Thoracic aorta (tissue), 2 donors: ENCODE data around the gene NDEL1. TPM values are rescaled to one million over a fixed set of nuclear protein-coding genes. Genes with fewer than 3 reads are reported as not detected.

ENCODE experiments used
- ATAC-seq: fragments of 150-250 bp; one replicate; pipeline ENCODE4 v1.8.0; 2017; ENCODE audit warnings: low read depth; ENCODE audit not compliant: insufficient number of reproducible peaks, low FRiP score
- DNase-seq: peaks from one replicate; pipeline ENCODE4 v3.0.0-alpha.2; 2020; ENCODE audit warnings: low spot score
- H3K27ac ChIP-seq, 2 donors: fragments of 200-600 bp; sonication (generic); 1 replicate in 1 of 2; 2 replicates in 1 of 2; pipeline ENCODE4 v1.5.1; 2016; ENCODE audit warnings: mild to moderate bottlenecking in 2 of 2, moderate library complexity in 2 of 2
- H3K27me3 ChIP-seq: fragments of 200-600 bp; sonication (generic); replicated peaks from 2 replicates; pipeline ENCODE4 v1.6.0; 2016; ENCODE audit warnings: mild to moderate bottlenecking; ENCODE audit not compliant: insufficient read depth
- H3K36me3 ChIP-seq: fragments of 200-600 bp; sonication (generic); one replicate; pipeline ENCODE4 v1.5.1; 2016
- H3K4me1 ChIP-seq, 2 donors: fragments of 200-600 bp; sonication (generic); 1 replicate in 1 of 2; 2 replicates in 1 of 2; pipeline versions ENCODE4 v1.5.1 to v1.6.0; 2016; ENCODE audit warnings: low read depth in 2 of 2, mild to moderate bottlenecking in 1 of 2; ENCODE audit not compliant: control insufficient read depth in 1 of 2
- H3K4me3 ChIP-seq: fragments of 200-600 bp; sonication (generic); 2 replicates; pipeline ENCODE4 v1.5.1; 2016; ENCODE audit warnings: mild to moderate bottlenecking
- H3K9me3 ChIP-seq: fragments of 200-600 bp; sonication (generic); 2 replicates; pipeline ENCODE4 v1.5.1; 2016
- total RNA-seq, 2 donors: library from RNA; depleted of rRNA; stranded (reverse); fragments of >200 nt; gene quantifications; one replicate each; pipeline versions ENCODE4 v1.1.0 to v1.2.3, GENCODE V29; 2016
- TF ChIP-seq, protein P1 (sequence below): fragments of 200-600 bp; sonication (generic); IDR thresholded peaks from one replicate; pipeline ENCODE4 v1.5.1; 2019; ENCODE audit warnings: antibody characterized with exemption

NDEL1 gene
- total RNA-seq, 2 donors from 2014 or later, result 110 to 113 TPM

DNA sequence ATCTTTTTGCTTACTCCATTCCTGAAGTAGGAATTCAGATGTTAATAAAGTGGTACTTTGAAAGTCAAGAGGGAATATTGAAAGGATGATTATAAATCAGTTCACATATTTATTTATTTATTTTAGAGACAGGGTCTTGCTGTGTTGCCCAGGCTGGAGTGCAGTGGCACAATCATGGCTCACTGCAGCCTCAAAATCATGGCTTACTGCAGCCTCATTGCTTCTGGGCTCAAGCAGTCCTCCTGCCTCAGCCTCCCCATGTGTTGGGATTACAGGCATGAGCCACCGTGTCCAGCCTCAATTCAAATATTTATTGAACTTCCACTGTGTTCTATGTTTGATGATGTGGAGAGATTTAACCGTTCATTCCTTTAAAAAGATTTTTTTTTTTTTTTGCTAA lies 6.6 kb downstream of the NDEL1 start:
- DNase-seq (no peak), ATAC-seq (no peak)
- no peak overlapping the region for H3K4me3 ChIP-seq
- H3K27ac ChIP-seq, result no peak overlapping the region
- H3K4me1 ChIP-seq, result peaks cover 20 to 73% of the 10 kb centered on the region in 2 donors
- H3K36me3 ChIP-seq, result peaks cover 30% of the 10 kb centered on the region
- H3K9me3 ChIP-seq, result no peaks in the 10 kb centered on the region
- no peaks in the 10 kb centered on the region for H3K27me3 ChIP-seq
- TF ChIP-seq, protein P1, sequence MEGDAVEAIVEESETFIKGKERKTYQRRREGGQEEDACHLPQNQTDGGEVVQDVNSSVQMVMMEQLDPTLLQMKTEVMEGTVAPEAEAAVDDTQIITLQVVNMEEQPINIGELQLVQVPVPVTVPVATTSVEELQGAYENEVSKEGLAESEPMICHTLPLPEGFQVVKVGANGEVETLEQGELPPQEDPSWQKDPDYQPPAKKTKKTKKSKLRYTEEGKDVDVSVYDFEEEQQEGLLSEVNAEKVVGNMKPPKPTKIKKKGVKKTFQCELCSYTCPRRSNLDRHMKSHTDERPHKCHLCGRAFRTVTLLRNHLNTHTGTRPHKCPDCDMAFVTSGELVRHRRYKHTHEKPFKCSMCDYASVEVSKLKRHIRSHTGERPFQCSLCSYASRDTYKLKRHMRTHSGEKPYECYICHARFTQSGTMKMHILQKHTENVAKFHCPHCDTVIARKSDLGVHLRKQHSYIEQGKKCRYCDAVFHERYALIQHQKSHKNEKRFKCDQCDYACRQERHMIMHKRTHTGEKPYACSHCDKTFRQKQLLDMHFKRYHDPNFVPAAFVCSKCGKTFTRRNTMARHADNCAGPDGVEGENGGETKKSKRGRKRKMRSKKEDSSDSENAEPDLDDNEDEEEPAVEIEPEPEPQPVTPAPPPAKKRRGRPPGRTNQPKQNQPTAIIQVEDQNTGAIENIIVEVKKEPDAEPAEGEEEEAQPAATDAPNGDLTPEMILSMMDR, result no peak

DNA sequence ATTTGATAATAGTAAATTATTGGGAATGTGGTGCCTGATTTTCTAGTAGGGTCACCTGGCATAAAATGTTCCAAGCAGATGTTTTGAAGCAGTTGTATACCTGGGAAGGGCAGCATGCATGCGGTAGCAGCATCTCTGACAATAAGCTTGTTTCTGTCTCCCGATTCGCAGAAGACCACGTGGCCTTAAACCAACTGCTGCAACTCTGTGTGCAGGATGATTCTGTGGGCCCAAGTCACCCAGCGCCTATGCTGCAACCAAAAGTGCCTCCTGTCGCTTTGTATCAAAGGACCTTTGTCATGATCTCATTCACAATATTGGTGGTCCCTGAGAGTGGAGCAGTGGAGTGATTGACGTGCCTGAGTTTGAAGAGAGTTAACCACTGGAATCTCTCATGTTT lies 8.1 kb downstream of the NDEL1 start:
- H3K4me1 ChIP-seq, result peaks cover 8 to 60% of the 10 kb centered on the region in 2 donors
- DNase-seq (no peak), ATAC-seq (no peak)
- no peaks in the 10 kb centered on the region for H3K27me3 ChIP-seq
- peaks cover 37% of the 10 kb centered on the region for H3K36me3 ChIP-seq
- H3K9me3 ChIP-seq, result no peaks in the 10 kb centered on the region
- H3K4me3 ChIP-seq, result no peak overlapping the region
- no peak overlapping the region for H3K27ac ChIP-seq
- TF ChIP-seq, protein P1, result no peak

DNA sequence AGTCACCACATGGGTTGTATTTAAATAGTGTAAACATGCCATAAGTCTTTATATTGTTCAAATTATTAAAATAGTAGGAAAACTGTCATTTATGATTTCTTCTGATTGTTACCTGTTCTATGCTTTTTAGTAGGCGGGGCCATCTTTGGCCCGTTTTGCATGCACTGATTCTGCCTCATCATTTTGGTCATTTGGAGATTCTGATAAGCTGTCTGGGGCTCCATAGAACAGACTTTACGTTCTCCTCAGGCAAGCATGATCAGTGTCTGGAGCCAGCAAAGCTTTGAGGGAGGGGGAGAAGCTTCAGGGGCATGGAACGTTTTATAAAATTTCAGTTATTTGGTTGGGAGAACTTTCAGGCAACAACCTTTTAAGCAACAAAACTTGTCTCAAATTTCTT lies 8.8 kb downstream of the NDEL1 start:
- Histone ChIP-seq H3K27ac (no peak overlapping the region), H3K27me3 (no peaks in the 10 kb centered on the region), H3K4me3 (no peak overlapping the region), H3K4me1 (peaks cover 8 to 56% of the 10 kb centered on the region in 2 donors), H3K9me3 (no peaks in the 10 kb centered on the region), H3K36me3 (peaks cover 43% of the 10 kb centered on the region)
- no peak for DNase-seq
- ATAC-seq, result no peak
- TF ChIP-seq, protein P1, result no peak

DNA sequence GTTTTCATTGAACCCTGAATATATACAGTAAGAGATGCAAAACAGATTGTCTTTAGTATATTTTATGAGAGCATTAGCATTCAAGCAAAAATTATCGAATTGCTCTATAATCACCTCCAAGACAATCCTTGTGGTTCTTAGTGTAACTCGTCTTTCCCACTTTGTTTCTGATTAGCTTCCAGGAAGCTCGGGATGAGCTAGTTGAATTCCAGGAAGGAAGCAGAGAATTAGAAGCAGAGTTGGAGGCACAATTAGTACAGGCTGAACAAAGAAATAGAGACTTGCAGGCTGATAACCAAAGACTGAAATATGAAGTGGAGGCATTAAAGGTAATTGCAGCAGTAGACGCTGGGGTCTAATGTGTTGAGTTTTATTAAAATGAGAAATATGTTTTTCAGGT lies 9.9 kb downstream of the NDEL1 start:
- Histone ChIP-seq H3K4me1 (peaks cover 8 to 53% of the 10 kb centered on the region in 2 donors), H3K4me3 (no peak overlapping the region), H3K27ac (no peak overlapping the region), H3K9me3 (no peaks in the 10 kb centered on the region), H3K27me3 (no peaks in the 10 kb centered on the region), H3K36me3 (peaks cover 43% of the 10 kb centered on the region)
- DNase-seq, result no peak
- TF ChIP-seq, protein P1, result no peak
- no peak for ATAC-seq

DNA sequence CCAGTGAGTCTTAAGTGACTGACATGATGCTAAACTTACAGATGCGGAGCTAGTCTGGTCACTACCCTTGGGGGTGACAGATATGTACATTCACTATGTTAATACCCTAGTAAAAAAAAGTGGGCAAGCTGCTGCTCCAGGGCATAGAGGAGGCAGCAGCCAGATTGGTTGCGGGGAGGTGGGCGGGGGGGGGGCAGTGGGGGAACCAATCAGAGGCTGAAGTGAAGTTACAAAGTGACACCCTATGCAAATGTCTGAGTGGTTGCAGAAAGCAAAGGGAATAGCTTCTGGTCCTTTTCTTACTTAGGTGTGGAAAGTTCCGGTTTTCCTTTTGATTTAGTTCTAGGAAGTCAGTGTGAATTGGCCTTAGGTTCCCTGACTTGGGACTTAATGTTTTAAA lies 12.1 kb downstream of the NDEL1 start:
- no peak for DNase-seq
- Histone ChIP-seq H3K9me3 (no peaks in the 10 kb centered on the region), H3K36me3 (peaks cover 54% of the 10 kb centered on the region), H3K27ac (no peak overlapping the region), H3K4me3 (no peak overlapping the region), H3K27me3 (no peaks in the 10 kb centered on the region), H3K4me1 (peaks cover 0 to 34% of the 10 kb centered on the region in 2 donors)
- TF ChIP-seq, protein P1, result no peak
- ATAC-seq, result no peak
